GM12892 (cell line): ENCODE data around the gene PCSK7.

Experiments
- POLR2A ChIP-seq: IDR thresholded peaks from 2 replicates; pipeline ENCODE4 v1.6.1; 2011; ENCODE audit warnings: low read depth, low read length, control low read depth
- POLR2AphosphoS5 ChIP-seq: IDR thresholded peaks from 2 replicates; pipeline ENCODE4 v1.6.1; 2011; ENCODE audit warnings: low read depth, low read length, control low read depth

DNA sequence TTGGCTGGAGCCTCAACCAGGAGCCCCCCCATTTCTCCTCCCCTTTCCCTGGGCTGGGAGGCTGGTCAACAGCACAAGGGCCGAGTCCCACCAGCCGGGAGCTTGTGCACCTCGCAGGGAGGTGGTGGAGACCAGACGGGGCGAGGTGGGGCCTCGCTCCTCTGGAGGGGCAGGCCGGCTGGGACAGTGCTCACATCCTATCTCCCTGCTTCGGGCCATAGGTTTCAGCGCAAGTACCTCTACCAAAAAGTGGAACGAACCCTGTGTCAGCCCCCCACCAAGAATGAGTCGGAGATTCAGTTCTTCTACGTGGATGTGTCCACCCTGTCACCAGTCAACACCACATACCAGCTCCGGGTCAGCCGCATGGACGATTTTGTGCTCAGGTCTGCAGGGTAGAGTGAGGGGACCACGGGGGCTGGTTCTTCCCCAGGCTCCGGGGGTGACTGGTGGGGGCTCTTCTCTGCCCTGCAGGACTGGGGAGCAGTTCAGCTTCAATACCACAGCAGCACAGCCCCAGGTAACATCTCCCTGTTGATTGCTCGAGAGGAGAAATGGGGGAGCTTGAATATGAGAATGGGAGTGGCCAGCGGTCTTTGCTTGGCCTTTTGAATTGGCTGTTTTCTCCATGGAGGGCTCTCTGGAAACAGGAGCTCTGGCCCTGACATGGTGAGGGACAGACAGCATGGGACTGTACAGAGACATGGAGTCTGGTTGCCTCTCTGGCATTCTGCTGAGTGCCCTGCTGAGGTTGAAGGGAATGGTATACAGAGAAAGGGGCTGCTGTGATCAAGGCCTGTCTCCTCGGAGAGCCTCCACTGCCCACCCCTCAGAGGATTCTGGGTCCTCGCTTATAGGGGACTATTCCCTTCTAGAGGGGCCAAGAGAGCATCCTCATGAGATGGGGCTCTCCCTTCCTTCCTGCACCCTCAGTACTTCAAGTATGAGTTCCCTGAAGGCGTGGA lies 50.0 kb downstream of the PCSK7 start:
- TF ChIP-seq POLR2AphosphoS5 (no peak), POLR2A (no peak)
